Natural killer cell (primary cell): ENCODE data around the gene SYPL1. TPM values are rescaled to one million over a fixed set of nuclear protein-coding genes. Genes with fewer than 3 reads are reported as not detected.

Source experiments
- ATAC-seq, 3 donors: fragments of 150-1000 bp in 2 of 3; fragments of 200-7000 bp in 1 of 3; cut with Tn5 transposase; 1 replicate in 1 of 3; 2 replicates in 2 of 3; pipeline ENCODE4 v1.10.0; 2021; ENCODE audit warnings: mild to moderate bottlenecking in 2 of 3, moderate library complexity in 2 of 3
- DNase-seq, 2 donors: peaks; one replicate each; pipeline versions ENCODE4 v3.0.0 to v3.0.0-alpha.2; 2013 to 2021; ENCODE audit warnings: mixed read lengths in 1 of 2
- H3K27ac ChIP-seq: one replicate; pipeline ENCODE4 v1.5.1; 2013; ENCODE audit warnings: mild to moderate bottlenecking, low read length
- H3K27me3 ChIP-seq: one replicate; pipeline ENCODE4 v1.6.1; 2013; ENCODE audit warnings: low read length; ENCODE audit not compliant: control insufficient read depth, insufficient read depth
- H3K36me3 ChIP-seq: one replicate; pipeline ENCODE4 v1.6.1; 2013; ENCODE audit warnings: low read length; ENCODE audit not compliant: control insufficient read depth, insufficient read depth
- H3K4me1 ChIP-seq: one replicate; pipeline ENCODE4 v1.6.1; 2013; ENCODE audit warnings: low read length; ENCODE audit not compliant: control insufficient read depth, insufficient read depth
- H3K4me3 ChIP-seq: one replicate; pipeline ENCODE4 v1.5.1; 2013; ENCODE audit warnings: low read length
- H3K9me3 ChIP-seq: one replicate; pipeline ENCODE4 v1.6.1; 2013; ENCODE audit warnings: low read length; ENCODE audit not compliant: control insufficient read depth, insufficient read depth
- H3K27ac Mint-ChIP-seq, 2 donors: one replicate each; pipeline ENCODE4 v1.8.0; 2022; ENCODE audit warnings: mild to moderate bottlenecking in 2 of 2, mixed read lengths in 2 of 2, moderate library complexity in 1 of 2
- H3K27me3 Mint-ChIP-seq, 2 donors: one replicate each; pipeline ENCODE4 v1.8.0; 2022; ENCODE audit warnings: low read depth in 2 of 2, mixed read lengths in 2 of 2
- H3K36me3 Mint-ChIP-seq: one replicate; pipeline ENCODE4 v1.8.0; 2022; ENCODE audit warnings: mixed read lengths
- H3K4me1 Mint-ChIP-seq, 2 donors: one replicate each; pipeline ENCODE4 v1.8.0; 2022; ENCODE audit warnings: mixed read lengths in 2 of 2
- H3K4me3 Mint-ChIP-seq: one replicate; pipeline ENCODE4 v1.8.0; 2022; ENCODE audit warnings: mild to moderate bottlenecking, moderate library complexity, mixed read lengths
- H3K9me3 Mint-ChIP-seq, 2 donors: one replicate each; pipeline ENCODE4 v1.8.0; 2022; ENCODE audit warnings: mixed read lengths in 2 of 2
- CTCF ChIP-seq: fragments of 200-600 bp; IDR thresholded peaks from one replicate; pipeline ENCODE4 v1.8.0; 2022; ENCODE audit warnings: antibody characterized with exemption
- WGBS: methylation state at CpG from one replicate; pipeline ENCODE4 v1.1.7; 2013; ENCODE audit warnings: missing lambda C conversion rate; ENCODE audit not compliant: insufficient coverage; 5-methylcytosine and 5-hydroxymethylcytosine counted together
- intact Hi-C: fragments of 100-400 bp; cut with micrococcal nuclease; formaldehyde crosslinking; loops from one replicate; pipeline ENCODE4 v1.14.2; 2022
- total RNA-seq, 4 donors: library from RNA; stranded (reverse); fragments of 120-200 nt in 1 of 4; gene quantifications; one replicate each; pipeline versions ENCODE4 v1.2.3 to v1.2.4, GENCODE V29; 2013 to 2022

The SYPL1 gene
- total RNA-seq, 3 donors from 2014 or later (not counting 1 experiment from before 2014, with no cell fraction given), result 13.1 to 22.2 (median 14.9) TPM

GRCh38 chr7:106064316-106064715 is 47.8 kb downstream of the SYPL1 start:
- no peak overlapping the region for H3K4me3 ChIP-seq
- H3K27me3 ChIP-seq, result no peaks in the 10 kb centered on the region
- TF ChIP-seq CTCF, result no peak
- H3K9me3 ChIP-seq, result no peaks in the 10 kb centered on the region
- DNase-seq (no peak), ATAC-seq (no peak)
- no peaks in the 10 kb centered on the region for H3K36me3 ChIP-seq
- Mint-ChIP-seq H3K27me3 (peaks cover 4 to 22% of the 10 kb centered on the region in 2 donors), H3K9me3 (no peaks in the 10 kb centered on the region), H3K36me3 (no peaks in the 10 kb centered on the region), H3K27ac (no peak overlapping the region), H3K4me3 (no peak overlapping the region), H3K4me1 (peaks cover 2 to 11% of the 10 kb centered on the region in 2 donors)
- WGBS, result 55% methylated on average over 8 of the region's 8 CpGs
- intact Hi-C loops, result no loop called here
- H3K27ac ChIP-seq, result no peak overlapping the region
- peaks cover 27% of the 10 kb centered on the region for H3K4me1 ChIP-seq

- H3K4me3 ChIP-seq, result no peak overlapping the region
- DNase-seq (no peak), ATAC-seq (no peak)
- no peaks in the 10 kb centered on the region for H3K36me3 ChIP-seq
- no peaks in the 10 kb centered on the region for H3K27me3 ChIP-seq
- H3K36me3 Mint-ChIP-seq, result no peaks in the 10 kb centered on the region
- peaks cover 3 to 15% of the 10 kb centered on the region in 2 donors for H3K27me3 Mint-ChIP-seq
- H3K4me3 Mint-ChIP-seq, result no peak overlapping the region
- H3K27ac ChIP-seq, result no peak overlapping the region
- TF ChIP-seq CTCF, result no peak
- intact Hi-C loops, result no loop called here
- H3K9me3 ChIP-seq, result no peaks in the 10 kb centered on the region
- no peak overlapping the region for H3K27ac Mint-ChIP-seq
- WGBS, result 100% methylated on average over 2 of the region's 2 CpGs
- H3K9me3 Mint-ChIP-seq, result no peaks in the 10 kb centered on the region
- H3K4me1 ChIP-seq, result peaks cover 28% of the 10 kb centered on the region
- H3K4me1 Mint-ChIP-seq, result peaks cover 0 to 8% of the 10 kb centered on the region in 2 donors
These were observed 48.4 kb downstream of the SYPL1 start for GRCh38 chr7:106063692-106064091.

DNA sequence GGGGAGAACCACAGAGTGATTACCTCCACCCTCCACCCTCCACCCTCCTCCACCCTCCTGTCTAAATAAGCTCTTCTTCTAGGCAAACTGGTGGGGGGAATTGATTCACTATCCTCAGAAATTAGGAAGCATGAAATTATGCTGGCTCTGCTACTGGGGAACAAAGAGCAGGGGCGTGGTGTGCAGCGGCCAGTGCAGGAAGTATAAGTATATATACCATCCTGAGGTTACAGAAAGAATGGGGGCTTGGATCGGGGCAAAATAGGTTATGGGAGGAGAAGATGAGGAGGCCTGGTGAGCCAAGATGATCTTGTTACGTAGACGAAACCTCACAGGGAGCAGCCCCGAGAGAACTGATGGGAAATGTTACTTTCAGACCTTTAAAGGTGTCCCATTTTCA is 49.1 kb downstream of the SYPL1 start:
- Histone ChIP-seq H3K4me3 (no peak overlapping the region), H3K27me3 (no peaks in the 10 kb centered on the region), H3K4me1 (peaks cover 34% of the 10 kb centered on the region), H3K27ac (no peak overlapping the region), H3K9me3 (no peaks in the 10 kb centered on the region), H3K36me3 (no peaks in the 10 kb centered on the region)
- Mint-ChIP-seq H3K27me3 (peaks cover 0 to 11% of the 10 kb centered on the region in 2 donors), H3K9me3 (no peaks in the 10 kb centered on the region), H3K4me3 (no peak overlapping the region), H3K27ac (no peak overlapping the region), H3K4me1 (peaks cover under 1 to 9% of the 10 kb centered on the region in 2 donors), H3K36me3 (no peaks in the 10 kb centered on the region)
- intact Hi-C loops, result no loop called here
- no peak for DNase-seq
- no peak for ATAC-seq
- WGBS, result 66% methylated on average over 6 of the region's 6 CpGs
- TF ChIP-seq CTCF, result no peak

DNA sequence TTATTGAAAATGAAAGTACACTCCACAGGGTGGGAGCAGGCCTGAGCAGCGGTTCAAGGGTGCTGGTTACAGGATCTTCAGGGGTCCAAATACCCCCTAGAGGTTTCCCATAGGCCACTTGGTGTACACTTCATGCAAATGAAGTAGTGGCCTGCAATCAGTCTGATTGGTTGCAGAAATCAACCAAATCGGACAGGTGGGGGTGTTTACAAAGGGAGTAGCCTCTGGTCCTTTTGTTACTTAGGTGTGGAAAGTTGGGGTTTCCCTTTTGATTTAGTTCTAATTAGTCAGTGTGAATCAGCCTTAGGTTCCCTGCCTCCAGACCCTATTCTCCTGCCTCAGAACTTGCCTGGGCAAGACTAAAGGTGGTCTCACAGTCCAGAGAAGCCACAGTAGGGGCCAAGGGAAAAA is 49.6 kb downstream of the SYPL1 start:
- WGBS, result 66% methylated on average over 2 of the region's 2 CpGs
- Mint-ChIP-seq H3K27ac (no peak overlapping the region), H3K36me3 (no peaks in the 10 kb centered on the region), H3K27me3 (peaks cover 0 to 10% of the 10 kb centered on the region in 2 donors), H3K4me3 (no peak overlapping the region), H3K4me1 (peaks cover 5 to 14% of the 10 kb centered on the region in 2 donors), H3K9me3 (no peaks in the 10 kb centered on the region)
- ATAC-seq (no peak), DNase-seq (no peak)
- Histone ChIP-seq H3K27ac (peak overlapping the region; percentile 67), H3K4me1 (peaks cover 38% of the 10 kb centered on the region), H3K27me3 (no peaks in the 10 kb centered on the region), H3K9me3 (no peaks in the 10 kb centered on the region), H3K36me3 (no peaks in the 10 kb centered on the region), H3K4me3 (no peak overlapping the region)
- intact Hi-C loops, result no loop called here
- no peak for TF ChIP-seq CTCF
